Panc1 (cell line): Measurements from ENCODE around the gene HS2ST1. TPM values are rescaled to one million over a fixed set of nuclear protein-coding genes. Genes with fewer than 3 reads are reported as not detected.

Experiments used
- ATAC-seq: fragments of 200-7000 bp; cut with Tn5 transposase; 2 replicates; pipeline ENCODE4 v1.9.1; 2020; ENCODE audit warnings: mild to moderate bottlenecking, moderate library complexity
- BruUV-seq: library from RNA; stranded (reverse); fragments of 400-500 nt; replicated peaks from 2 replicates; lab custom pipeline; 2021; lab: Mats Ljungman, UMichigan
- CTCF ChIA-PET: fragments of 300-600 bp; sonication (Branson Sonifier 250); formaldehyde crosslinking; loops from one replicate; lab custom pipeline; 2022; ENCODE audit warnings: antibody characterized with exemption; lab: Charles Lee
- POLR2A ChIA-PET: fragments of 300-600 bp; sonication (Branson Sonifier 250); formaldehyde crosslinking; loops from one replicate; lab custom pipeline; 2022; ENCODE audit warnings: antibody characterized with exemption; lab: Charles Lee
- DNase-seq: peaks from one replicate; pipeline ENCODE4 v3.0.0-alpha.2; 2010; ENCODE audit warnings: low read depth, low spot score
- H3K27ac ChIP-seq: 2 replicates; pipeline ENCODE4 v1.5.1; 2011; ENCODE audit warnings: mild to moderate bottlenecking, low read length, inconsistent platforms
- H3K27me3 ChIP-seq: fragments of 200-500 bp; sonication (Bioruptor generic); 2 replicates; pipeline ENCODE4 v1.6.0; 2014; ENCODE audit warnings: low read length, inconsistent platforms; ENCODE audit not compliant: control insufficient read depth, insufficient read depth
- H3K36me3 ChIP-seq: fragments of 200-500 bp; sonication (Bioruptor generic); 2 replicates; pipeline ENCODE4 v1.5.1; 2014; ENCODE audit warnings: inconsistent platforms, mild to moderate bottlenecking, low read length, moderate library complexity; ENCODE audit not compliant: control insufficient read depth, insufficient read depth
- H3K4me1 ChIP-seq: 2 replicates; pipeline ENCODE4 v1.5.1; 2011; ENCODE audit warnings: inconsistent platforms, mild to moderate bottlenecking, low read length, moderate library complexity; ENCODE audit not compliant: control insufficient read depth, insufficient read depth
- H3K4me3 ChIP-seq, 2 experiments: 2 replicates each; pipeline ENCODE4 v1.5.1; 2011 to 2012; ENCODE audit warnings: low read depth in 2 of 2, low read length in 2 of 2, mild to moderate bottlenecking in 2 of 2, inconsistent platforms in 1 of 2, moderate library complexity in 1 of 2
- H3K9me3 ChIP-seq: fragments of 200-500 bp; sonication (Bioruptor generic); 2 replicates; pipeline ENCODE4 v1.5.1; 2014; ENCODE audit warnings: low read depth, mild to moderate bottlenecking, inconsistent platforms, low read length, moderate library complexity; ENCODE audit not compliant: control insufficient read depth, insufficient read depth
- POLR2AphosphoS5 ChIP-seq: IDR thresholded peaks from 2 replicates; pipeline ENCODE4 v1.6.1; 2012; ENCODE audit warnings: mild to moderate bottlenecking, low read depth, low read length, moderate library complexity
- SIN3A ChIP-seq: IDR thresholded peaks from 2 replicates; pipeline ENCODE4 v1.6.1; 2012; ENCODE audit warnings: low read depth, mild to moderate bottlenecking, low read length, moderate library complexity, borderline replicate concordance; ENCODE audit not compliant: insufficient read depth
- TCF7L2 ChIP-seq: IDR thresholded peaks from 2 replicates; pipeline ENCODE4 v1.6.1; 2011; ENCODE audit warnings: mild to moderate bottlenecking, low read depth, low read length, inconsistent platforms
- in situ Hi-C: cut with HindIII; loops from 2 replicates; pipeline ENCODE4 v1.10.0; 2016; ENCODE audit warnings: low sequenced_read_pairs, low pct_unique_long_range_greater_than_20kb
- intact Hi-C: fragments of 100-400 bp; cut with micrococcal nuclease; formaldehyde crosslinking; loops from one replicate; pipeline ENCODE4 v1.10.0; 2022; ENCODE audit not compliant: unreplicated experiment
- total RNA-seq: library from RNA; stranded (reverse); gene quantifications from one replicate; pipeline ENCODE4 v1.2.1, GENCODE V29; 2021; ENCODE audit not compliant: unreplicated experiment
- TF ChIP-seq, protein P1 (sequence below): fragments of 450-650 bp; IDR thresholded peaks from 2 replicates; pipeline ENCODE4 v1.5.1; 2017; ENCODE audit warnings: mild to moderate bottlenecking
- TF ChIP-seq, protein P2 (sequence below), 2 experiments: IDR thresholded peaks; 2 replicates each; pipeline ENCODE4 v1.6.1; 2011 to 2012; ENCODE audit warnings: low read depth in 2 of 2, control low read depth in 1 of 2, low read length in 1 of 2, mild to moderate bottlenecking in 1 of 2, moderate library complexity in 1 of 2; ENCODE audit not compliant: insufficient read depth in 1 of 2

Gene HS2ST1
- total RNA-seq, 1 experiment from 2014 or later, result 81.0 TPM

GRCh38 chr1:86938855-86939254 lies 24.4 kb downstream of the HS2ST1 start:
- intact Hi-C loops, result no loop called here
- H3K4me3 ChIP-seq, result no peak overlapping the region
- ChIA-PET POLR2A (no interaction called here), CTCF (no interaction called here)
- H3K9me3 ChIP-seq, result no peaks in the 10 kb centered on the region
- no peaks in the 10 kb centered on the region for H3K36me3 ChIP-seq
- no TSS peak for BruUV-seq
- no peaks in the 10 kb centered on the region for H3K27me3 ChIP-seq
- peaks cover 4% of the 10 kb centered on the region for H3K4me1 ChIP-seq
- ATAC-seq (no peak), DNase-seq (no peak)
- in situ Hi-C loops, result no loop called here
- H3K27ac ChIP-seq, result no peak overlapping the region
- TF ChIP-seq, protein P1, sequence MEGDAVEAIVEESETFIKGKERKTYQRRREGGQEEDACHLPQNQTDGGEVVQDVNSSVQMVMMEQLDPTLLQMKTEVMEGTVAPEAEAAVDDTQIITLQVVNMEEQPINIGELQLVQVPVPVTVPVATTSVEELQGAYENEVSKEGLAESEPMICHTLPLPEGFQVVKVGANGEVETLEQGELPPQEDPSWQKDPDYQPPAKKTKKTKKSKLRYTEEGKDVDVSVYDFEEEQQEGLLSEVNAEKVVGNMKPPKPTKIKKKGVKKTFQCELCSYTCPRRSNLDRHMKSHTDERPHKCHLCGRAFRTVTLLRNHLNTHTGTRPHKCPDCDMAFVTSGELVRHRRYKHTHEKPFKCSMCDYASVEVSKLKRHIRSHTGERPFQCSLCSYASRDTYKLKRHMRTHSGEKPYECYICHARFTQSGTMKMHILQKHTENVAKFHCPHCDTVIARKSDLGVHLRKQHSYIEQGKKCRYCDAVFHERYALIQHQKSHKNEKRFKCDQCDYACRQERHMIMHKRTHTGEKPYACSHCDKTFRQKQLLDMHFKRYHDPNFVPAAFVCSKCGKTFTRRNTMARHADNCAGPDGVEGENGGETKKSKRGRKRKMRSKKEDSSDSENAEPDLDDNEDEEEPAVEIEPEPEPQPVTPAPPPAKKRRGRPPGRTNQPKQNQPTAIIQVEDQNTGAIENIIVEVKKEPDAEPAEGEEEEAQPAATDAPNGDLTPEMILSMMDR, result no peak
- TF ChIP-seq TCF7L2, result no peak
- TF ChIP-seq SIN3A, result no peak
- TF ChIP-seq POLR2AphosphoS5, result no peak
- TF ChIP-seq, protein P2, sequence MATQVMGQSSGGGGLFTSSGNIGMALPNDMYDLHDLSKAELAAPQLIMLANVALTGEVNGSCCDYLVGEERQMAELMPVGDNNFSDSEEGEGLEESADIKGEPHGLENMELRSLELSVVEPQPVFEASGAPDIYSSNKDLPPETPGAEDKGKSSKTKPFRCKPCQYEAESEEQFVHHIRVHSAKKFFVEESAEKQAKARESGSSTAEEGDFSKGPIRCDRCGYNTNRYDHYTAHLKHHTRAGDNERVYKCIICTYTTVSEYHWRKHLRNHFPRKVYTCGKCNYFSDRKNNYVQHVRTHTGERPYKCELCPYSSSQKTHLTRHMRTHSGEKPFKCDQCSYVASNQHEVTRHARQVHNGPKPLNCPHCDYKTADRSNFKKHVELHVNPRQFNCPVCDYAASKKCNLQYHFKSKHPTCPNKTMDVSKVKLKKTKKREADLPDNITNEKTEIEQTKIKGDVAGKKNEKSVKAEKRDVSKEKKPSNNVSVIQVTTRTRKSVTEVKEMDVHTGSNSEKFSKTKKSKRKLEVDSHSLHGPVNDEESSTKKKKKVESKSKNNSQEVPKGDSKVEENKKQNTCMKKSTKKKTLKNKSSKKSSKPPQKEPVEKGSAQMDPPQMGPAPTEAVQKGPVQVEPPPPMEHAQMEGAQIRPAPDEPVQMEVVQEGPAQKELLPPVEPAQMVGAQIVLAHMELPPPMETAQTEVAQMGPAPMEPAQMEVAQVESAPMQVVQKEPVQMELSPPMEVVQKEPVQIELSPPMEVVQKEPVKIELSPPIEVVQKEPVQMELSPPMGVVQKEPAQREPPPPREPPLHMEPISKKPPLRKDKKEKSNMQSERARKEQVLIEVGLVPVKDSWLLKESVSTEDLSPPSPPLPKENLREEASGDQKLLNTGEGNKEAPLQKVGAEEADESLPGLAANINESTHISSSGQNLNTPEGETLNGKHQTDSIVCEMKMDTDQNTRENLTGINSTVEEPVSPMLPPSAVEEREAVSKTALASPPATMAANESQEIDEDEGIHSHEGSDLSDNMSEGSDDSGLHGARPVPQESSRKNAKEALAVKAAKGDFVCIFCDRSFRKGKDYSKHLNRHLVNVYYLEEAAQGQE (IDR thresholded peaks at IDR 0.05; ENCODE audit: insufficient read depth in 1 of 2, low read depth in 2 of 2, low read length in 1 of 2), result no peak

DNA sequence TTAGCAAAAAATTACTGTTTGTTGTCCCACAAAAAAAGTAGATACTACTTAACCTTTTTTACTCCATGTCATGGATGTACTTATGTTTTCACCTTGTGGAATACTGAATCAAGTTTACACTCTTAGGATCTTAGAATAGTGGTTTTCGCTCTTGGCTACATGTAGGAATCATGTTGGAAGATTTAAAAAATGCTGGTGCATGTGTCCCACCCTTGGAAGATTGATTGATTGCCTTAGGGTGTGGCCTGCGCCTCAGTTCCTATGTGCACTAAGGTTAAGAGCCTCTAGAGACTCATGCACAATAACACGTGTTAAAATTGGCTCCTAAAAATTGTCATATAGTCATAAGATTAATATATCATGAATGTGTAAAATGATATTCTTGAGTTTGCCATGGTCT lies 25.0 kb downstream of the HS2ST1 start:
- TF ChIP-seq SIN3A, result no peak
- TF ChIP-seq TCF7L2, result no peak
- TF ChIP-seq, protein P1, result no peak
- TF ChIP-seq, protein P2 (IDR thresholded peaks at IDR 0.05; ENCODE audit: insufficient read depth in 1 of 2, low read depth in 2 of 2, low read length in 1 of 2), result no peak
- no peak for TF ChIP-seq POLR2AphosphoS5
- Histone ChIP-seq H3K36me3 (no peaks in the 10 kb centered on the region), H3K27me3 (no peaks in the 10 kb centered on the region), H3K4me3 (no peak overlapping the region), H3K4me1 (no peaks in the 10 kb centered on the region; the same call in 1 of the 2 replicates), H3K9me3 (no peaks in the 10 kb centered on the region), H3K27ac (no peak overlapping the region)
- ATAC-seq (no peak), DNase-seq (no peak)
- in situ Hi-C loops (no loop called here), intact Hi-C loops (no loop called here)
- ChIA-PET CTCF (no interaction called here), POLR2A (no interaction called here)
- no TSS peak for BruUV-seq
